GM12801 (cell line): ENCODE results near the gene GNAI1.

ENCODE experiments used
- CTCF ChIP-seq: IDR thresholded peaks from one replicate; pipeline ENCODE4 v1.5.1; 2011; ENCODE audit warnings: control low read depth; ENCODE audit not compliant: insufficient read length; ENCODE audit errors: extremely low read depth

The GNAI1 gene

GRCh38 chr7:80175744-80176143, 41.1 kb downstream of the GNAI1 start:
- no peak for TF ChIP-seq CTCF

GRCh38 chr7:80181411-80181810, 46.8 kb downstream of the GNAI1 start:
- no peak for TF ChIP-seq CTCF

GRCh38 chr7:80182630-80183276, 48.1 kb downstream of the GNAI1 start:
- TF ChIP-seq CTCF = no peak

- no peak for TF ChIP-seq CTCF
These were observed 48.7 kb downstream of the GNAI1 start for GRCh38 chr7:80183351-80183750.

- TF ChIP-seq CTCF = no peak
These were observed 49.5 kb downstream of the GNAI1 start for GRCh38 chr7:80183900-80184685.

GRCh38 chr7:80184693-80185092, 50.1 kb downstream of the GNAI1 start:
- no peak for TF ChIP-seq CTCF

- TF ChIP-seq CTCF = no peak
These were observed 50.9 kb downstream of the GNAI1 start for GRCh38 chr7:80185571-80185970.
